Right atrium auricular region (tissue), 2 donors: ENCODE measurements around the gene AGPAT3. TPM values are rescaled to one million over a fixed set of nuclear protein-coding genes. Genes with fewer than 3 reads are reported as not detected.
A peak's percentile ranks its signal among the peaks of the same experiment; 100 is the strongest.

Source experiments
- DNase-seq: peaks from one replicate; pipeline ENCODE4 v3.0.0-alpha.2; 2019; ENCODE audit warnings: low spot score
- H3K27ac ChIP-seq, 2 donors: fragments of 200-600 bp; sonication (generic); 1 replicate in 1 of 2; 2 replicates in 1 of 2; pipeline ENCODE4 v1.5.1; 2016 to 2019
- H3K27me3 ChIP-seq, 2 donors: fragments of 200-600 bp; sonication (generic); one replicate each; pipeline versions ENCODE4 v1.5.1 to v1.6.0; 2017 to 2019
- H3K36me3 ChIP-seq: fragments of 200-600 bp; sonication (generic); one replicate; pipeline ENCODE4 v1.5.1; 2016
- H3K4me1 ChIP-seq, 2 donors: fragments of 200-600 bp; sonication (generic); one replicate each; pipeline versions ENCODE4 v1.5.1 to v1.6.0; 2017 to 2019
- H3K4me3 ChIP-seq, 2 donors: fragments of 200-600 bp; sonication (generic); 1 replicate in 1 of 2; 2 replicates in 1 of 2; pipeline ENCODE4 v1.5.1; 2017 to 2019; ENCODE audit warnings: mild to moderate bottlenecking in 1 of 2, moderate library complexity in 1 of 2
- H3K9me3 ChIP-seq, 2 donors: fragments of 200-600 bp; sonication (generic); one replicate each; pipeline ENCODE4 v1.5.1; 2019
- CTCF ChIP-seq, 2 donors: fragments of 200-600 bp; sonication (generic); IDR thresholded peaks; one replicate each; pipeline ENCODE4 v1.5.1; 2019; ENCODE audit warnings: antibody characterized with exemption in 2 of 2
- total RNA-seq, 2 donors: library from RNA; depleted of rRNA; stranded (reverse); fragments of >200 nt; gene quantifications; one replicate each; pipeline ENCODE4 v1.1.0, GENCODE V29; 2016

AGPAT3 gene
- total RNA-seq, 2 donors from 2014 or later: 41.3 to 42.5 TPM

- Histone ChIP-seq H3K27me3 (no peaks in the 10 kb centered on the region), H3K9me3 (no peaks in the 10 kb centered on the region), H3K4me1 (peaks cover 0 to 35% of the 10 kb centered on the region in 2 donors), H3K36me3 (peaks cover 6% of the 10 kb centered on the region), H3K4me3 (peak overlapping the region; percentile 75 to 84), H3K27ac (peak overlapping the region; percentile 85 to 93)
- DNase-seq: no peak
- no peak for TF ChIP-seq CTCF (IDR thresholded peaks at IDR 0.05)
These were observed 586 bp upstream of the AGPAT3 start for GRCh38 chr21:43864313-43864961.

- Histone ChIP-seq H3K9me3 (no peaks in the 10 kb centered on the region), H3K27ac (peak overlapping the region; percentile 92 to 95), H3K4me1 (peaks cover 0 to 28% of the 10 kb centered on the region in 2 donors), H3K36me3 (peaks cover 6% of the 10 kb centered on the region), H3K27me3 (no peaks in the 10 kb centered on the region), H3K4me3 (peak overlapping the region; percentile 75 to 84)
- no peak for DNase-seq
- no peak for TF ChIP-seq CTCF (IDR thresholded peaks at IDR 0.05)
These were observed 677 bp downstream of the AGPAT3 start for GRCh38 chr21:43865540-43866259.

GRCh38 chr21:43866260-43866629 lies 1.2 kb downstream of the AGPAT3 start:
- peak overlapping the region; percentile 92 to 95 for H3K27ac ChIP-seq
- peaks cover 0 to 24% of the 10 kb centered on the region in 2 donors for H3K4me1 ChIP-seq
- no peak for DNase-seq
- H3K4me3 ChIP-seq: peak overlapping the region; percentile 75 to 84
- H3K27me3 ChIP-seq: no peaks in the 10 kb centered on the region
- TF ChIP-seq CTCF (IDR thresholded peaks at IDR 0.05): no peak
- H3K36me3 ChIP-seq: peaks cover 6% of the 10 kb centered on the region
- no peaks in the 10 kb centered on the region for H3K9me3 ChIP-seq

GRCh38 chr21:43866659-43867331 lies 1.8 kb downstream of the AGPAT3 start:
- no peaks in the 10 kb centered on the region for H3K27me3 ChIP-seq
- peak overlapping the region; percentile 92 to 95 for H3K27ac ChIP-seq
- H3K9me3 ChIP-seq: no peaks in the 10 kb centered on the region
- no peak for TF ChIP-seq CTCF (IDR thresholded peaks at IDR 0.05)
- DNase-seq: no peak
- H3K4me1 ChIP-seq: peaks cover 0 to 24% of the 10 kb centered on the region in 2 donors
- H3K36me3 ChIP-seq: peaks cover 6% of the 10 kb centered on the region
- H3K4me3 ChIP-seq: peak overlapping the region; percentile 75 to 84

GRCh38 chr21:43867332-43867703 lies 2.3 kb downstream of the AGPAT3 start:
- no peak overlapping the region for H3K4me3 ChIP-seq
- no peak for TF ChIP-seq CTCF (IDR thresholded peaks at IDR 0.05)
- no peaks in the 10 kb centered on the region for H3K27me3 ChIP-seq
- H3K4me1 ChIP-seq: peaks cover 0 to 24% of the 10 kb centered on the region in 2 donors
- H3K27ac ChIP-seq: peak overlapping the region; percentile 20 to 95
- peaks cover 6% of the 10 kb centered on the region for H3K36me3 ChIP-seq
- no peaks in the 10 kb centered on the region for H3K9me3 ChIP-seq
- no peak for DNase-seq
